OCI-LY7 (cell line): ENCODE results near the gene NFYC.

ENCODE experiments used
- CTCF ChIP-seq: fragments of 200-600 bp; sonication (generic); conservative IDR thresholded peaks from 2 replicates; pipeline ENCODE4 v1.5.1; 2014; ENCODE audit warnings: mild to moderate bottlenecking, antibody characterized with exemption, low read length, moderate library complexity, mixed read lengths
- EZH2phosphoT487 ChIP-seq: fragments of 200-600 bp; sonication (generic); IDR thresholded peaks from 2 replicates; pipeline ENCODE4 v1.6.1; 2018; ENCODE audit warnings: low read depth, borderline replicate concordance, mild to moderate bottlenecking, mixed run types, antibody characterized with exemption, low read length, moderate library complexity, mixed read lengths

GRCh38 chr1:40657046-40657445 is 34.5 kb upstream of the NFYC start:
- no peak for TF ChIP-seq CTCF
- no peak for TF ChIP-seq EZH2phosphoT487
